ENCODE measurements around the gene HGS.

Gene HGS

DNA sequence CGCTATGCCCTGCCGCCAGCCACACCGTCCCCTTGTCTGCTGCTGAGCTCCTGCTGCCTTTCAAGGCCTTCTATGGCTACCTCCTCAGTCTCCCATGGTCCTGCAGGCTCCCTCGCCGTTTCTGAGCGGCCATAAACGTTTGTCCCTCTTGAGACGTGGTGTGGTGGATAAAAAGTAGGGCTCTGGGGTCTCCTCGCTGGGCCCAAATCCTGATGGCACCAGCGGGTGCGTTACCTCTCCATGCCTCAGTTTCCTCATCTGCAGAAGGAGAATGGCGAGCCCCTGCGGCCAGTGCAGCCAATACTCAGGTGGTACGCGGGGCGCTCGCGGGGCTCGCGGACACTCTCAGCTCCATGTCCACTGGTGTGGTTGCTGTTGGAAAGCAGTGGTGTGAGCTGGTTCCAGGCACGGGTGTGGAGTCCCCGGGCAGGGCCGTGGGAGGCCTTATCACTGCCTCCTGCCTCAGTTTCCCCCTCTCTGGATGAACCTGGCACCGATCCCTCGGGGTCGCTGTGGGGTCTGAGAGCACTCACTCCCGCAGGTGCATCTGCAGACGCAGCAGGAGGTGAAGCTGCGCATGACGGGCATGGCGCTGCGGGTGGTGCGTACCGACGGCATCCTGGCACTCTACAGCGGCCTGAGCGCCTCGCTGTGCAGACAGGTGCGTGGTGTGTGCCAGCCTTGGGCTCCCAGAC, 30.7 kb downstream of the HGS start:
- Mint-ChIP-seq H3K9me3 (ENCODE audit: low read depth) (no peaks in the 10 kb centered on the region), H3K4me1 (ENCODE audit: low read depth) (peaks cover 10% of the 10 kb centered on the region), H3K36me3 (no peaks in the 10 kb centered on the region), H3K27me3 (no peaks in the 10 kb centered on the region), H3K27ac (no peak overlapping the region), H3K4me3 (peak overlapping the region; percentile 13)

- Mint-ChIP-seq H3K36me3 (no peaks in the 10 kb centered on the region), H3K4me1 (ENCODE audit: low read depth) (peaks cover 10% of the 10 kb centered on the region), H3K27me3 (no peaks in the 10 kb centered on the region), H3K9me3 (ENCODE audit: low read depth) (no peaks in the 10 kb centered on the region), H3K4me3 (no peak overlapping the region), H3K27ac (no peak overlapping the region)
Measured at GRCh38 chr17:81715107-81715871, 31.5 kb downstream of the HGS start.

DNA sequence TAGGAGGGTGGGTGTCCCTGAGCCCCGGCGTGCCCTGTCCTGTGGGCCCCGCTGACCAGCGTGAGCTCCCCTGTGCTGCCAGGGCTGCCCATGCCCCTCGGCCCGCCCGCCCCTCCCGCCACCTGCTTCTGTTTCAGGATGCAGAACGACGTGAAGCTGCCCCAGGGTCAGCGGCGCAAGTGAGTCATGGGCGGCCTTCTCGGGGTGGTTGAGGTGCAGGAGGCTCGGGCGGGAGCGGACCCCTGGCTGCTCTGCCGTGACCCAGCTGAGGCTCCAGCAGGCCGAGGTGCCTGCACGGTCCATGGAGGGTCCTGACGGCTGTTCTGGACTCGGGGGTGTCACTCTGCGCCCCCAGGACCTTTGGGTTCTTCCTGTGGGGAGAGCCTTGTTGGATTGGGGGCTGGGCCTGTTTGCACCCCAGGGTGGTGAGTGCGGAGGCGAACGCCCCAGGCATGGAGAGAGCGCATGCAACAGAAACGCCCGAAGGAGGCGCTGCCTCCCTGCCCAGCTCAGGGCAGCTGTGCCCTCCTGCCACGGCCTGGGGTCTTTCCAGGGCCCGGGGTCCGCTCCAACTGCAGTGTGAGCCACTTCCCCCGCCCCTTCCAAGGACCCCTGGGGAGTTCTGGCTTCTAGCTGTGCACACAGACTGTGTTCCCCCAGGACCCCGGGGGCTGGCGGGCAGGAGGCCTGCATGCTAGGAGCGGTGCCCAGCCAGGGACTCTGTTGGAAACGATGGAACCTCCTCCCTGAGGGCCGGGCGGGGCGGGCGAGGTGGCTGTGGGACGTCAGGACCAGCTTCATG, 32.3 kb downstream of the HGS start:
- H3K4me1 Mint-ChIP-seq (ENCODE audit: low read depth): peaks cover 4% of the 10 kb centered on the region
- H3K9me3 Mint-ChIP-seq (ENCODE audit: low read depth): no peaks in the 10 kb centered on the region
- H3K27ac Mint-ChIP-seq: no peak overlapping the region
- H3K27me3 Mint-ChIP-seq: no peaks in the 10 kb centered on the region
- H3K4me3 Mint-ChIP-seq: no peak overlapping the region
- H3K36me3 Mint-ChIP-seq: no peaks in the 10 kb centered on the region

- no peak overlapping the region for H3K4me3 Mint-ChIP-seq
Measured at GRCh38 chr17:81716674-81716996, 32.8 kb downstream of the HGS start.

DNA sequence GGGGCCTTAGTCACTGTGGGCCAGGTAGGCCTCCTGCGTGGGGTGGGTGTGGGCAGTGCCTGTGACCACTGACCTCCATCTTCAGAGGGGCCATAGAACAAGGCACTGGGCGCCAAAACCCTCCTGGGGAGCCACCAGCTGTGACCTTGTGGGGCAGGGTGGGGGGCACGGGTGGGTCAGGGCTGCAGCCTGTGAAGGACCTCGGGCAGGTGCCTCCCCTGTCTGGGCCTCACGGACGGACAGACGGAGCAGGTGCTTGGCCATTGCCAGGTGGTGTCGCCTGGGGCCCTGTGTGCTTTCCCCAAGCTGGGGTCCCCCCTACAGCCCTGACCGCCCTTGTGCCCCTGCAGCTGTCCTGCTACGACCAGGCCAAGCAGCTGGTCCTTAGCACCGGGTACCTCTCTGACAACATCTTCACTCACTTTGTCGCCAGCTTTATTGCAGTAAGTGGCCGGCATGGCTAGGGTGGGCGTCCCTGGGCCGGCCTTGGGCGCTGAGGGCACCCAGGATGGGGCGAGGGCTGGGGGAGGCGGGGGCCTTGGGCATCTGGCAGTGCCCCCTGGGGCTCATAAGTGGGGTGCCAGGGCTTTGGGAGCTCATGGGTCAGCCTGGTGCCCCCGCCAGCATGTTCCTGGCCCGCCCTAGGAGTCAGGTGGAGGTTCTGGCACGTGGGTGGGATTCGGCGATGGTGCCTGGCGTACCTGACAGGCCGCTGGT, 33.4 kb downstream of the HGS start:
- Mint-ChIP-seq H3K9me3 (ENCODE audit: low read depth) (no peaks in the 10 kb centered on the region), H3K27me3 (no peaks in the 10 kb centered on the region), H3K4me3 (no peak overlapping the region), H3K36me3 (no peaks in the 10 kb centered on the region), H3K27ac (no peak overlapping the region), H3K4me1 (ENCODE audit: low read depth) (peaks cover 4% of the 10 kb centered on the region)

More at GRCh38 chr17:81716674-81716996, 32.8 kb downstream of the HGS start:
- Mint-ChIP-seq H3K4me1 (ENCODE audit: low read depth) (peaks cover 4% of the 10 kb centered on the region), H3K36me3 (no peaks in the 10 kb centered on the region), H3K27ac (no peak overlapping the region), H3K9me3 (ENCODE audit: low read depth) (no peaks in the 10 kb centered on the region), H3K27me3 (no peaks in the 10 kb centered on the region)

GRCh38 chr17:81717766-81718089, 33.9 kb downstream of the HGS start:
- Mint-ChIP-seq H3K36me3 (no peaks in the 10 kb centered on the region), H3K4me3 (no peak overlapping the region), H3K4me1 (ENCODE audit: low read depth) (peaks cover 3% of the 10 kb centered on the region), H3K9me3 (ENCODE audit: low read depth) (no peaks in the 10 kb centered on the region), H3K27ac (no peak overlapping the region), H3K27me3 (no peaks in the 10 kb centered on the region)

GRCh38 chr17:81719410-81720266, 35.8 kb downstream of the HGS start:
- no peaks in the 10 kb centered on the region for H3K9me3 Mint-ChIP-seq (ENCODE audit: low read depth)
- no peaks in the 10 kb centered on the region for H3K36me3 Mint-ChIP-seq
- no peaks in the 10 kb centered on the region for H3K4me1 Mint-ChIP-seq (ENCODE audit: low read depth)

DNA sequence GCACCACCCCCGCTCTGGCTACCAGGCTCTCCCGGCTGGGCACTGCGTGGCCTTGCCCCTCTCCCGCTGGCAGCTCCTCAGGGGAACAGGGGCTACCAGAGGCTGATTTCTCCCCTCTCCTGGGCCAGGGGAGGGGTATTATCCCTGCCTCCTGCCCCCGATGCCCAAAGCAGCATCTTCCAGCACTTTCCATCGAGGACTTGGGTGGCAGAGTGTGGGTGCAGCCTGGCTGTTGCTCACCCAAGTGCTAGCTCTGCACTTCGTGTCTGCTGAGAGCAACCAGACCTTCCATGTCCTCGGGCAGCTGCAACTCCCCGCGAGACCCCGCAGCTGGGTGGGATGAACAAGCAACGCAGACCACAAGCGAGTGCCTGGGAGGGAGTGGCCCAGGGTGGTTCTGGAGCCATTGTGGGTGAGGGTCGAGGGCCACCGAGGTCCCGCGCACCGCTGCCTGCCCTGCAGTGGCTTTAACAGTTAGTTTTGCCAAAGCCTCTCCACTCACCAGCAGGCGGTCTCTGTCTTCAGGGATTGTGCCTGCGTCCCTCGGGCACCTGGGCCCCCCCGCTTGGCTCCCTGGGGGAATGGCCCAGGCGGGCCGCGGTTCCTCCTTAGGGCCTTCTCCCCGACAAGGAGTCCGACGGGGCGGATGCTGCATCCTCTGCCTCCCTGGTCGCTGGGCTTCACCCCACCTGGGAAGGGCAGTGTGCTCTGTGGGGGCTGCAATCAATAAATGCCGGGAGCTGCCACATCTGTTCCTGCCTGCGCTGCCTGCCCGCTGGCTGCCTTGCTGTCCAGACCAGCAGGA, 36.7 kb downstream of the HGS start:
- Mint-ChIP-seq H3K36me3 (no peaks in the 10 kb centered on the region), H3K4me3 (no peak overlapping the region), H3K4me1 (ENCODE audit: low read depth) (no peaks in the 10 kb centered on the region)

More at GRCh38 chr17:81719410-81720266, 35.8 kb downstream of the HGS start:
- no peak overlapping the region for H3K27ac Mint-ChIP-seq
- H3K4me3 Mint-ChIP-seq: no peak overlapping the region
- H3K27me3 Mint-ChIP-seq: peaks cover 2% of the 10 kb centered on the region

DNA sequence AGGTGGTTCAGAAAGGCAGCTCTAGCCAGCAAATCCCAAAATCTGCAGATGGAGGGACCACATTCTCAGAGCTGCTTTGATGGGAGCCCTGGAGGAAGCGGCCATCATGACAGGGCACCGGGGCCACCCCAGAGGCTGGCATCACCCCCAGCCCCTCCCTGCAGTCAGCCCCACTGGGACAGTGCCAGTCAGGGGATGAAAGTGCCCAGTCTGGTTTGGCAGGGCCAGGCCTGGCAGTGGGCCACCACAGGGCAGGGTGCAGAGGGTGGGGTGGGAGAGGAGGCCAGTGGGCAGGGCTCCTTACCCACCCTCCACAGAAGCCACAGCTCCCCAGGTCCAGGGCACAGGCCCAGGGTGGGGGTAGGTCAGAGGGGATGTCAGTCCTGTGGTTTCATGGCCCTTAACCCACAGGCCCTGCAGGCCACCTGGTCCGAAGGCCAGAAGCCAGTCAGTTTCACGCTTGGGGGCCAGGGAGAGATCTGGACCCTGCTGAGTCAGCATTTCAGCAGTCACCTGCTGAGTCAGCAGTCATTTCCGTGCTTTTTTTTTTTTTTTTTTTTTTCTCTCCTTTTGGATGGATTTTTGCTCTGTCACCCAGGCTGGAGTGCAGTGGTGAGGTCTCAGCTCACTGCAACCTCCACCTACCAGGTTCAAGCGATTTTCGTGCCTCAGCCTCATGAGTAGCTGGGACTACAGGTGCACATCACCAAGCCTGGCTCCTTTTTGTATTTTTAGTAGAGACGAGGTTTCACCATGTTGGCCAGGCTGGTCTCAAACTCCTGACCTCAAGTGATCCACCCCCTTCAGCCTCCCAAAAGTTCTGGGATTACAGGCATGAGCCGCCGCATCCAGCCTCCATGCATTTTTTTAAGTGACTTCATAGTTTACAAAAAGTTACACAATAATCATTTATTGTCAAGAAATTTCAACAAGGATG, 38.6 kb downstream of the HGS start:
- H3K27me3 Mint-ChIP-seq: peaks cover 6% of the 10 kb centered on the region
- no peak overlapping the region for H3K27ac Mint-ChIP-seq
- H3K4me3 Mint-ChIP-seq: no peak overlapping the region

More for the DNA sequence above, 36.7 kb downstream of the HGS start:
- H3K27me3 Mint-ChIP-seq: peaks cover 2% of the 10 kb centered on the region
- H3K27ac Mint-ChIP-seq: no peak overlapping the region
- H3K9me3 Mint-ChIP-seq (ENCODE audit: low read depth): no peaks in the 10 kb centered on the region

GRCh38 chr17:81723651-81724209, 39.9 kb downstream of the HGS start:
- Mint-ChIP-seq H3K27me3 (peaks cover 6% of the 10 kb centered on the region), H3K9me3 (ENCODE audit: low read depth) (no peaks in the 10 kb centered on the region), H3K27ac (no peak overlapping the region)

More for the DNA sequence above, 38.6 kb downstream of the HGS start:
- Mint-ChIP-seq H3K9me3 (ENCODE audit: low read depth) (no peaks in the 10 kb centered on the region), H3K4me1 (ENCODE audit: low read depth) (no peaks in the 10 kb centered on the region), H3K36me3 (no peaks in the 10 kb centered on the region)

GRCh38 chr17:81725439-81725838, 41.6 kb downstream of the HGS start:
- H3K4me1 Mint-ChIP-seq (ENCODE audit: low read depth): no peaks in the 10 kb centered on the region
- H3K4me3 Mint-ChIP-seq: no peak overlapping the region
- H3K27me3 Mint-ChIP-seq: peaks cover 6% of the 10 kb centered on the region
- H3K36me3 Mint-ChIP-seq: no peaks in the 10 kb centered on the region
- no peak overlapping the region for H3K27ac Mint-ChIP-seq
- no peaks in the 10 kb centered on the region for H3K9me3 Mint-ChIP-seq (ENCODE audit: low read depth)

More at GRCh38 chr17:81723651-81724209, 39.9 kb downstream of the HGS start:
- H3K36me3 Mint-ChIP-seq: no peaks in the 10 kb centered on the region
- H3K4me3 Mint-ChIP-seq: no peak overlapping the region
- H3K4me1 Mint-ChIP-seq (ENCODE audit: low read depth): no peaks in the 10 kb centered on the region

- H3K4me1 Mint-ChIP-seq (ENCODE audit: low read depth): no peaks in the 10 kb centered on the region
- peaks cover 7% of the 10 kb centered on the region for H3K27me3 Mint-ChIP-seq
- no peak overlapping the region for H3K27ac Mint-ChIP-seq
Measured at GRCh38 chr17:81726004-81726403, 42.2 kb downstream of the HGS start.

More at GRCh38 chr17:81726004-81726403, 42.2 kb downstream of the HGS start:
- Mint-ChIP-seq H3K9me3 (ENCODE audit: low read depth) (no peaks in the 10 kb centered on the region), H3K4me3 (no peak overlapping the region), H3K36me3 (no peaks in the 10 kb centered on the region)

Measured in activated naive CD8-positive, alpha-beta T cell (primary cell).